Astrocyte of the spinal cord (primary cell): ENCODE measurements around the gene NDRG3.

Experiments used
- DNase-seq: peaks from one replicate; pipeline ENCODE4 v3.0.0; 2011; ENCODE audit warnings: low read depth, low spot score
- H3K4me3 ChIP-seq: 2 replicates; pipeline ENCODE4 v1.5.1; 2011; ENCODE audit warnings: low read depth, mild to moderate bottlenecking, low read length, moderate library complexity
- in situ Hi-C: cut with HindIII; loops from 2 replicates; pipeline ENCODE4 v1.10.0; 2017; ENCODE audit warnings: low sequenced_read_pairs
- TF ChIP-seq, protein P1 (sequence below): IDR thresholded peaks from 2 replicates; pipeline ENCODE4 v1.5.1; 2012; ENCODE audit warnings: low read depth, mild to moderate bottlenecking, low read length, inconsistent platforms

Gene NDRG3

DNA sequence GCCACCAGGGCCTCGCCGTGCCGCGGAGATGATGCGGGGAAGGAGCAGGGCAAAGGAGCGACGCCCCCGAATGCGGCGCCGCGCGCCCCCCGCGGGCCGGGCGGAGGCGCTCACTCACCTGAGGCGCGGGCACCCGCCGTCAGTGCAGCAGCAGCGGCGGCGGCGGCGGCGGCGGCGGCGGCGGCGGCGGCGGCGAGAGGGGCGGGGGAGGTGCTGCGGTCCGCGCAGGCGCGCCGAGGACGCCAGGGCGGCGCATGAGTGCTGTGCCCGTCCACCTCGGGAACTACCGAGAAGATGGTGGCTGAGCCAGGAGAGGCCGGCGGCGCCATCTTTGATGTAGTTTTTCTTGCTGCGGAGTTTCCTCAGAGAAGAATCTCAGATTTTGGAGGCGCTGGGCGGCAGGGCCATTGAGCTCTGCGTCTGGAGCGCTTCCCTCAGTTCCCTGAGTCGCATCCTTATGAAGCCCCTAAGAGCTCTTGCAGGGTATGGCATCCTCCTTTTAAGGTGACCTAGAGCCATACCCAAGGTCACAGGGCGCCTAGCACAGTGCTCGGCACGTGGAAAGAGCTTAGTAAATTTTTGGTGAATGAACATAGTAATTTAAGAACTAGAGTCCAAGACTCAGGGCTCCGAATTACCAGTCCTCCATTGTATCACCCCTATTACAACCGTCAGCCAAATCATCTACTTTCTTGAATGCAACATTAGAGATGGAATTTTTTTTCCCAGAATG lies at the start of gene NDRG3:
Gene NDRG3, minus strand, starts transcription at position 164 of the 733 bp plus-strand sequence. CDS start 24,355 bp downstream, outside the sequence.
- TF ChIP-seq, protein P1, sequence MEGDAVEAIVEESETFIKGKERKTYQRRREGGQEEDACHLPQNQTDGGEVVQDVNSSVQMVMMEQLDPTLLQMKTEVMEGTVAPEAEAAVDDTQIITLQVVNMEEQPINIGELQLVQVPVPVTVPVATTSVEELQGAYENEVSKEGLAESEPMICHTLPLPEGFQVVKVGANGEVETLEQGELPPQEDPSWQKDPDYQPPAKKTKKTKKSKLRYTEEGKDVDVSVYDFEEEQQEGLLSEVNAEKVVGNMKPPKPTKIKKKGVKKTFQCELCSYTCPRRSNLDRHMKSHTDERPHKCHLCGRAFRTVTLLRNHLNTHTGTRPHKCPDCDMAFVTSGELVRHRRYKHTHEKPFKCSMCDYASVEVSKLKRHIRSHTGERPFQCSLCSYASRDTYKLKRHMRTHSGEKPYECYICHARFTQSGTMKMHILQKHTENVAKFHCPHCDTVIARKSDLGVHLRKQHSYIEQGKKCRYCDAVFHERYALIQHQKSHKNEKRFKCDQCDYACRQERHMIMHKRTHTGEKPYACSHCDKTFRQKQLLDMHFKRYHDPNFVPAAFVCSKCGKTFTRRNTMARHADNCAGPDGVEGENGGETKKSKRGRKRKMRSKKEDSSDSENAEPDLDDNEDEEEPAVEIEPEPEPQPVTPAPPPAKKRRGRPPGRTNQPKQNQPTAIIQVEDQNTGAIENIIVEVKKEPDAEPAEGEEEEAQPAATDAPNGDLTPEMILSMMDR, result no peak
- H3K4me3 ChIP-seq, result peak within 1 kb of the TSS; percentile 77
- peak; percentile 91 for DNase-seq
- in situ Hi-C loops, result no loop called here

DNA sequence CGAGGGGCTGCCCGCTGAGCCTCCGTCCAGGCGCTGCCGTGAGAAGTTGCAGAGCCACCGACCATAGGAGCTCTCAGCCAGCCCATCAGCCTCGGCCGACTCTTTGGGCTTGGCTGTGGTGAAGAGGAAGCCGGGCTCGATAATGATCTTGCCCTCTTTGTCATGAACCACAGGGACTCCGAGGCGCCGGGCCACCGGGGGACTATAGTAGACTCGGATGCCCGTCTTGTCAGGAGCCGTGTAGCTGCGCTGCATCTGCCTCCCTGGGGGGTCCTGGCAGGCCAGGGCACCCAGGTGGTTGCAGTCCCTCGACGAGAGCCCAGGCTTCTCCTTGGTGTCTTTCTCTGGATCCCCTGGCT lies 48.2 kb upstream of the NDRG3 start:
- no peak for DNase-seq
- in situ Hi-C loops, result no loop called here
- no peak overlapping the region for H3K4me3 ChIP-seq
- TF ChIP-seq, protein P1, result no peak

DNA sequence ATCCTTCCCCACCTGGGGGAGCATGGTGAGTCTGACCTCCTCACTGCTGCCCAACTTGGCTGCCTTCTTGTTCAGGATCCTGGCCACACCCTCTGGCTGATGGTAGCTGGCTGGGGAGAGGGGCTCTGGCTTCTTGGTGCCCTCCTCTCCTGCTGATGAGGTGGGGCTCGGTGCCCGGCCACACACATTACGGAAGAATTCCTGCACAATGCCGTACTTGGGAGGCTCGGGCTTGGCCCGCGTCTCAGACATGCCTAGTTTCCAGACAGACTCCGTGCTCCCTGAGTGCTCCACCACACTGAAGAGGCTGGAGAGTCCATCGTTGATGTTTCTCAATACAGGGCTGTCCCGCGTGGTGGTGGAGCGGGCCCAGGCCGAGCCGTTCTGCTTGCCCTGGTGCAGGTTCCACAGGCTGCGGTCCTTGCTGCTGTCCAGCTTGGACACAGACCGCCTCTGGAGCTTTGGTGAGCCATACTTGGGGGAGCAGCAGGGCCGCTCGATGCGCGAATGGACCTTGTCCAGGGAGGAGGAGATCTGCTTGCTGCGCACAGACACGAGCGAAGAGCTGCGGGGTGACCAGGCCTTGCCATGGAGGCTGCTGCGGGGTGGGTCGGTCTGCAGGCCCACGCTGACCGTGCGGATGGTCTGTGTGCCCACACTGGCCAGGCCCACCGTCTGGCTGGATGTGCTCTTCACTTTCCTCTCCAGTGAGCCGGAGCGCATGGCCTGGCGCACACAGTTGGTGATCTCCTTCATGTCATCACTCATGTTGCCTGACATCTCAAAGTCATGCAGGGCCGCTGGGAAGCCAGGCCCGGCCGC lies 47.6 kb upstream of the NDRG3 start:
- no peak for DNase-seq
- in situ Hi-C loops, result no loop called here
- TF ChIP-seq, protein P1, result no peak
- no peak overlapping the region for H3K4me3 ChIP-seq

DNA sequence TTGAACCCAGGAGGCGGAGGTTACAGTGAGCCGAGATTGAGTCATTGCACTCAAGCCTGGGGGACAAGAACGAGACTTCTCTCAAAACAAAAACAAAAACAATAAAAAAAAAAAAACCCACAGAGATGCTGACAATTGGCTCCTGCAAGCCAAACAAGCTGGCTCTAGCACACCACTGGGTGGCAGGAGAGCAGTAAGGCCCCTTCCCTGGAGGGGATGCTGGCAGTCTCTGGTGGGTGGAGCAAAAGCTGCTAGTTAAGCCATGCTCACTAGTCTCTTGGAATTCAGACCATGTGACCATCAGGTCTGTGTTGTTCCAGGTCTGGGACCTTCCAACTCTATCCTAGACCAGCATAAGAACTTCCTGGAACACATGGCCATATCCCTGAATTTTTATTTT lies 46.5 kb upstream of the NDRG3 start:
- DNase-seq, result peak; percentile 66
- in situ Hi-C loops, result no loop called here
- TF ChIP-seq, protein P1, result peak; percentile 67
- H3K4me3 ChIP-seq, result no peak overlapping the region

DNA sequence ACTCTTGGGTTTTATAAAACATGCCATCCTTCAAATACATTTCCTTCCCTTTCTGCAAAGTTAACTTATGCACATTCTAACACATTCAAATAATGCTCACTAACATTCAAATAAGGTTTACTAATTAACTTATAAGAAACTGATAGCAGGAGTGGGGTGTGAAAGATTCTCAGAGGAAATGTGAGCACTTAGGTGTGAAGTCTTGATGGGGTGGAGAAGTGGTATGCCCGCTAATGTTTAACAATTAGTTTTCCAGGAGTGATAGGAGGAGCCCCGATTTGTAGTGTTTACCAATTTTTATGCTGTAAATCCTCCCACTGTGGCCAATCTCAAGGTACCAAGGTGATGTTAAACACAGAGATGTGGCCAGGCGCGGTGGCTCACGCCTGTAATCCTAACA lies 46.0 kb upstream of the NDRG3 start:
- TF ChIP-seq, protein P1, result no peak
- H3K4me3 ChIP-seq, result no peak overlapping the region
- DNase-seq, result no peak
- in situ Hi-C loops, result no loop called here

DNA sequence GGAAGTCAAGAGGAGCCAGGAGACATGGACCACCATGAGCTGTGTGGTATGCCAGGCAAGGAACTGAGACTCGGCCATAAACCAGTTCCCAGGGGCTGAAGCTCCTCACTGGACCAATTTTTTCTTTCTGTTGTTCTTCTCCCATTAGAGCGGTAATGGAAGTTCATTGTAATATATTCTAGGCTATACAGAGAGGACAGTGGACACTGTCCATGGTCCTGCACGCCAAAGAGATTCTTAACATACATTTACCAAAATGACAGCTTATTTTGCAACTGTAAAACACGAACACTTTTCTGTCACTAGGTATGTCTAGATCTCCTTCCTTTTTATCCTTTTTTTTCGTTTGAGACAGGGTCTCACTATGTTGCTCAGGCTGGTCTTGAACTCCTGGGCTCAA lies 40.8 kb upstream of the NDRG3 start:
- TF ChIP-seq, protein P1, result no peak
- H3K4me3 ChIP-seq, result no peak overlapping the region
- in situ Hi-C loops, result no loop called here
- no peak for DNase-seq
